Fibroblast of skin of back (primary cell): ENCODE measurements around the gene ADRA2B.

Experiments
- DNase-seq: peaks from one replicate; pipeline ENCODE4 v3.0.0-alpha.2; 2013

The ADRA2B gene

DNA sequence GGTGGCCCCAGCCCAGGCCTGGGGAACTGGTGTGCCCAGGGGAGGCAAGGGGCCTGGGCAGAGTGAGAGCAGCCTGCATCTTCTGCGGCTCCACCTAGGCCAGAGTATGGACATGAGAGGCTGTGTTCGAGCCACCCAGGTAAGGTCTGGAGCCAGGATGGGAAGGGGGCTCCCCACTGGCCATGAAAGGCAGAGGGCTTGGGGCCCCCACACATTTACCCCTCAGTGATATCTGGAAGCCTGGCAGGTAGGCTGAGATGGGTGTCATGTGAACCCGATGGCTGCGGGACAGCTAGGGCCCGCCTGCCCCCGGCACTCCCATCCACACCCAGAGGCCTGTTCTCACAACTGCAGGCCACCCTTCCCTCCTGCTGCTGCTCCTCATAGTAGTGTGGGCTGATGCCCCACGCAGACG is 13.2 kb downstream of the ADRA2B start:
- no peak for DNase-seq

DNA sequence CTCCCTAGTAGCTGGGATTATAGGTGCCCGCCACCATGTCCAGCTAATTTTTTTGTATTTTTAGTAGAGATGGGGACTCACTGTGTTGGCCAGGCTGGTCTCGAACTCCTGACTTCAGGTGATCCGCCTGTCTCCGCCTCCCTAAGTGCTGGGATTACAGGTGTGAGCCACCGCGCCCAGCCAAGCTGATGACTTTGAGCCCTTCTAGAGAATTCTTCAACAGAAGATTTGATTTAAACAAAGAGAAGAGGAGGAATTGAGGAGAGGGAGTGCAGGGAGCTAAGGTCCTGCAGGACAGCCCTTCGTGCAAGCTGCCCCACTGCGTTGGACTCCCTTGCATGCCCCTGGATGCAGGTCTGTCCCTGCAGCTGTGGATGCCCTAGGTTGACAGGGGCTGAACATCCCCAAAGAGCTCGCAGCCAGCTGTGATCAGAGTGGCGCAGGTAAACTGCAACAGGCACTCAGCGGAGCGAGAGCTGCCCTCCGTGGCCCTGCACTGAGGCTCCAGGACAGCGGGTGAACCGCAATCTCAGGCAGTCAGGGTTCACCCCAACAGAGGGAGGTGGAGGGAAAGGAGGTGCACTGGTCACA is 13.7 kb downstream of the ADRA2B start:
- DNase-seq: no peak

DNA sequence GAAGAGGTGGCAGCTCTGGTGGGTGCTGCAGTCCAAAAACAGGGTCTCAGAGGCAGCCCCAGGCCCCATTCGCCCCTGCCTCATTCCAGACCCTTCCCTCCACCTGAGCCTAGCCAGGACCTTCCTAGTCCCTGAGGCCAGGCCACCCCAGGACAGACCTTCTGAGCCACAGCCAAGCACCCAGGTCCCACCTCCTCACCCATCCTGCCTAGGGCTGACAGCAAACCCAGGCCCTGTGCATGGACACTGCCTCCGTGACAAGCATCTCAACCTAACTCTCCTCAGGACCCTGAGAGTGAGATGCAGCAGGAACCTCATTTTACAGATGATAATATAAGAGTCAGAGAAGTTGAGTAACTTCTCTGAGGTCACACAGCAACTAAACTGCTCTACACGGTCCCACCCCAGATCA is 15.5 kb downstream of the ADRA2B start:
- DNase-seq: no peak

DNA sequence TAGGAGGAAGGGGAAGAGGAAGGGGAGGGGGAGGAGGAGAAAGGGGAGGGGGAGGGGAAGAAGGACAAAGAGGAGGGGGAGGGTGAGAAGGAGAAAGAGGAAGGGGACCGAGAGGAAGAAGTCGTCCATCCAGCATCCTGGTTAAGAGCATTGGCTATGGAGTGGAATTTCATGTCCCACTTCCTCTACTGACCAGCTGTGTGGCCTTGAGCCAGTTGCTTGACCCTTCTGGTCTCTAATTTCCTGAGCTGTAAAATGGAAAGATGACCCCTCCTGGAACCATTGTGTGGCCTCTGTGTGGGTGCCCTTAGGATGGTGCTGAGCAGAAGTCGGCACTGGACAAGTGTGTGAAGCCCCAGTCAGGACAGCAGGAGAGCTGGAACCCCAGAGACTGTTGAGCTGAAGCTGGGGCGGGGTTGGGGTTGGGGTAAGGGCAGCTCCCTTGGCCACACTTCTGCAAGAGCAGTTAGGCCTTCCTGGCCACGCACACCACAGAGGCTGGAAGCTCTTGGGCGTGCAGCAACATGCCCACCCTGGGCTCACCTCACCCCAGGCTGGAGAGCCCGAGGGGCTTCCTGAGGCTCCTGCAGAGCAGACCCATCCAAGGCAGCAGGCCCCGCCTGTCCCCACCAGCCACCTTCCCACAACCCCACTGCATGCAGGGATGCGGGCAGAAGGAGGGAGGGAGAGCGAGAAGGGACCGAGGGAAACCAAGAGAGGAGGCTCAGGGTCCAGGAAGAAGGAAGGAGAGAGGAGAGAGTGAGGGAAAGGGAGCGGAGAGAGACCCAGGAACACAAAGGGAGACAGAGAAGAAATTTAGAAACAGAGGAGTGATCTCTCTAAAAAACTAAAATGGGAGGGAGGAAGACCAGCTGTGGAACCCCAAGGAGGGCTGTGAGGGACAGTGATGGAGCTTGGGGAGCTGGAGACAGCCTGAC is 16.2 kb downstream of the ADRA2B start:
- no peak for DNase-seq

DNA sequence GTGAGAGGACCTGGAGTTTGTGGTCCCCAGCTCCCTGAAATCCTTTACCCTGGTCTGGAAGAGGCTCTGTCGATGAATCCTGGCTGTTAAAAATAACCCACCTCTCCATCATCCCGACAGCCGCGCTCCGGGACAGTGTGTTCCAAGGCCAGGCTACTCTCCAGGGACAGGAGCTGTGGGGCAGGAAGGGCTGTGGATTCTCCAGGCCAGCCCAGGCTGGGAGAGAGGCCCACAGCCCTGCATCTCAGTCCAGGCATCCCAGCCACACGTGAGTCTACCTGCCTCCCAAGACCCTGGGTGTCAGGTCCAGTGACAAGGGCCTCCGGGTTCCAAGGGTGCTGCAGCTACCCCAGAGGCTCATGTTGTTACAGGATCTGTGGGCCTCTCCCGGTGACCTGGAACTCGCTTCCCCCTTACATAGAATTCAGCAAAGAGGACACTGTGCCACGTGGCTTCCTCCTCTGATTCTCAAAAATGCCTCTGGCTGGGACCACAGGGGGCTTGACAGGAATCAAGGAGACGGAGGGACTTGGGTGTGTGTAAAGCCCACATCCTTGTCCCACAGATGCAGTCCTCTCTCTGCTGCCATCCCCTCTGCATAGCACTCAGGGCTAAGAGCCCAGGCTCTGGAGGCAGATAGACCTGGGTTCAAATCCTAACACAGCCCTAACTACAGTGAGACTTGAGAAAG is 17.3 kb downstream of the ADRA2B start:
- DNase-seq: no peak

DNA sequence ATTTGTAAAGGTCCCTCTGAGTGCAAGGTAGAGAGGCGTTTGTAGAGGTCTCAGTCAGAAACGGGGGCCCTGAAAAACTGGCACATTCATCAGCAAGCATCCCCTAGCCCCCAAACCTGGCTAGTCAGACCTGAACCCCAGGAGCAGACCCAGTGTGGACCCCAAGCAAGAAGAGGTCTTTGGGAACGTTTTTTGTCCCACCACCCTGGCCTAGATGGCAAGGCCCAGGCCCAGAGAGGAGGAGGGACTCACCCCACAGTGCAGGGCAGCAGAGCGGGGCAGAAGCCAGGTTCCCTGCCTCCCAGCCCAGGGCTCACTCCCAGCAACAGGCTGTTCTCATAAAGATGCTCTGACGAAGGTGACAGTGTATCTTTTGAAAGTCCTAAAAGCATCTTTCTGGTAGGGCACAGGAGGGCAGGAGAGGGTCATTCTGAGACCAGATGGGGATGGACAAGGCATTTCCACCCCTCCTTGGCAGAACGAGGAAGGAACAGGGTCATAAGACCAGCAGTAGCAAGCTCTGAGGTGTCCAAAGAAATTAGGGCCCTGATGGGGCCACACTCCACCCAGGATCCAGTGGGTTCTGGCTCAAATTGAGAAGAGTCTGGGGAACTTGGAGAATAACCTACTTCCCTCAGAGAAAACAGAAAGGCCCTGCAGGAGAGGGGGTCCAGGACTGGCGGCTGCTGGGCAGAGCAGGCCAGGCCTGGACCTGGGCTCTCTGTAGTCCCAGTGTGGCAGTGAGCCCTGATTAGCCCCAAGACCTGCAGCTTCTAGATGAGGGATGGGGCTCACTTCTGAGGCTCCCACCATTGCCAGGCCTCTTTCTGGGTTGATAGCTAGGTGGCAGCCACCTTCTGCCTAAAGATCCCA is 18.2 kb downstream of the ADRA2B start:
- DNase-seq: no peak

DNA sequence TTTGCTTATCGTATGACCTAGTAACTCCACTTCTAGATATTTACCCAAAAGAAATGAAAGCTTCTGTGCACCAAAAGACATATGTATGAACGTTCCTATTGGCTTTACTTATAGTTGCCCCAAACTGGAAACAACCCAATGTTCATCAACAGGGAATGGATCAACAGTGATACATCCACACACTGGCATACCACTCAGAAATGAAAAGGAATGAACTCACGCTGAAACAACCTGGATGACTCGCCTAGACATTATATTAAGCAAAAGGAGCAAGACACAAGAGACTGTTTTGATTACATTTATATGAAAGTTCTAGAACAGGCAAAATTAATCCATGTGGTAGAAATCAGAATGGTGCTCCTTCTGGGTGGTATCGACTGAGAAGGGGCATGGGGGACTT is 18.9 kb downstream of the ADRA2B start:
- no peak for DNase-seq

DNA sequence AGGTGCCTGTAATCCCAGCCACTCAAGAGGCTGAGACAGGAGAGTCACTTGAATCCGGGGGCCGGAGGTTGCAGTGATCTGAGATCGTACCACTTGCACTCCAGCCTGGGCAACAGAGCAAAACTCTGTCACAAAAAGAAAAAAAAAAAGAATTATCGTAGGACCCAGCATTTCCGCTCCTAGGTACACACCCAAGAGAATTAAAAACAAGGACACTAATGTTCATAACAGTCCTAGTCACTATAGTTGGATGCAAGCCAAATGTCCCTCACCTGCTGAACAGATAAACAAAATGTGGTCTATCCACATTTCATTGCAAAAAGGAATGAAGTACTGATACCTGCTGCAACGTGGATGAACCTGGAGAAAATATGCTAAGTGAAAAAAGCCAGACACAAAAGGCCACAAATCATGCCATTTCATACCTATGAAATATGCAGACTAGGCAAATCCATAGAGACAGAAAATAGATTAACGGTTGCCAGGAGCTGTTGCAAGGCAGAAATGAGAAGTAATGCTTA is 21.2 kb downstream of the ADRA2B start:
- DNase-seq: no peak

DNA sequence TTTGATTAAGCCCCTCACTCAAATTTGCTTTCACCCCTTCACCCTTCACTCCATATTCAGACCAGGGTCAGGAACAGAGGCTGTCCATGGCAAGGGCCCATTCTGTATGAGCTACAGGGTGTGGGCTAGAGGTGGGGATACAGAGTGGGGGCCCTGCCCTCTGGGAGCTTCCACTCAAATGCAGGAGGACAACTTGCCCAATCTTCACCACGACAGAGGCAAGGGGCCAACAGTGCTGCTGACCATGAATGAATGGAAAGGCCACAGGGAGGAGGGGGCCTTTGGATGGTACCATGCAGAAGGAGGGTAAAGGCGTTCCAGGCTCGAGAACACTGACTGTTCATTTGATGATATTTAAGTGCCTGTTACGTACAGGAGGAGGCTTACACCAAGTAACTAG is 22.8 kb downstream of the ADRA2B start:
- DNase-seq: no peak

DNA sequence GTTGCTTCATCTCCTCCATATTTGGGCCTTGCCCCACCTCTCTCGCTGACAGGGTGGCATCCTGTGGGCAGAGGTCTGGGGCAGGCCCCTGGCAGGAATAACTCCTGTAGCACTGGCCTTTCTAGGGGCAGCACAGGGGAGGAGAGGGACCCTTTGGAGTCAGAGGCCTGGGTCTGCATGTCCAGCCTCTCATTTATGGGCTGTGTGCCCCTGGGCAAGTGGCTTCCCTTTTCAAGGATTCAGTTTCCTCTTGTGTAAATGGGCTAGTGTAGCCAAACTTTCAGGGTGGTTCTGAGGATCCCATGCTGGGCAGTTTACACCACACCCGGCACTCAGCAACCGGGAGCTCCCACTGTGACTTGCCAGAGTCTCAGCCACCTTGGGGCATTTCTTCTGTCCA is 23.4 kb downstream of the ADRA2B start:
- no peak for DNase-seq

DNA sequence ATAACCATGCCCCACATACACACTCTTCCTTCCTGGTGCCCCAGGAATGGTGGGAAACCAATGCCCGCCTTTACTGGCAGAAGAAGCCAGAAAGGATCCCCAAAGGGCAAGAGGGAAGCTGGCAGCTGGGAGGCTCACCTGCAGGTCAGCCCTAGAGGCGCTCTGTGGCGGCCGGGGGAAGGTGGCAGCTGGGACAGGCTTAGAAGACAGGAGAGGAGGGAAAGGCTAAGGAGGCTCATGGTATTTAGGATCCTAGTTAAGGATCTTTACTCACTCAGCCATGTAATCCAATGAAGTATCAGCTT is 23.8 kb downstream of the ADRA2B start:
- DNase-seq: no peak

DNA sequence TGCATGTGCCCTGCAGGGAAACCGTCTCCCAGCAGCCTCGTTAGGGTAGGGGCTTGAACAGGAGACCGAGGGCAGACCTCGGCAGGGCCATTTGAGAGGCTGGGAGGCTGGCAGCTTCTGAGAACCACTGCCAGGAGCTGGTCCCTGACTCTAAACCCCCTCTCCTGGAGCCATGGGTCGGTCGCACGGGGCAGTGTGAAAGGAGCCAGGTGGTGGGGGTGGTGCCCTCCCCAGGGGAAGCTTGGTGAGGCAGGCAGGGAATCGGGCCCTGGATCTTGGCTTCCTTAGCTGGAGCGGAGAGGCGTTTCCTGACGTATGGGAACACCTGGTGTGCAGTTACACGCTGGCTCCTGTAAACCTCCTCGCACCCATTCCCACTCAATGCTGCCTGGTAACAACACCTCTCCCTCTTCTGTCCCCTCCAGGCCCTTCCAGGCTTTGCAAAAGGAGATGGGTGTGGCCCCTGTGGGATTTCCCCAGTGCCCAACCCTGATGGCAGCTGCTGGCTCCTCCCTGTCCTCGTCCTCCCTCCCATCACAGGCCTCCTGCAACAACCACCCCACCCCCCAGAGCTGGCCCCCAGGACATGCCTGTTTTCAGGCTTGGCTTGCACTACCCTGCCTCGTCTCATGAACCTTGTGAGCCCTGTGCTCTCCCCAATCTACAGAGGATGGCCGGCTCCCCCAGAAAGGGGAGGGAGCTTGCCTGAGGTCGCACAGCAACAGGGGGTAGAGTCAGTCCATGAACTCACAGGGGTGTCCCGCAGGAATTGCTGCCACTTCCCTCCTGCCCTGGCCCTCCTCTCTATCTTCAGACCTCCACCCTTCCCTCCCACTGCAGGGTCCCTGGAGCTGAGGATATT is 24.4 kb downstream of the ADRA2B start:
- no peak for DNase-seq

DNA sequence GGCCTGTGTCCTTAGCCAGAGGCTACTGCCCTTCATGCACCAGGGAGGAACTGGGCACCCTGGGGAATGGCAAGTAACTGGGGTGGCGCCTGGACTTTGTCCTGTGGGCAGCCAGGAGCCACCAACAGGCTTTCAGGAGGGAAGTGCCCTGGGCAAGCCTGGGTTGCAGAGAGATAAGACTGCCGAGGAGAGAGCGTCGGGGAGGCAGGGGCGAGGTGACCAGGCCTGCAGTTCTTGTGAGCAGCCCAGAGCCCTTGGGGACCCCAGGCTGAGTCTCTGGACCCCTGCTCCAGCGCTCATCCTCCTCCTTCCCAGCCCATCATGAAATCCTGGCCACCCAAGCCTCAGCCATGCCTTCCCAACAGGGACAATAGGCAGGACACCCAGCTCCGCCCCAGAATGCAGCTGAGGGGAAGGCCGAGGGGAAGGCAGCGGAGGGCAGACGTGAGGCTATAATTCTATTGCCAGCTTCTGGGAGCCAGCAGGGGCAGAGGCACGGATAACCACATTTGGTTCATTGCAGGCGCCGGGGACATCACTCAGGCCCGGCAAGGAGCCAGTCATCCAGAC is 25.1 kb downstream of the ADRA2B start:
- DNase-seq: no peak

DNA sequence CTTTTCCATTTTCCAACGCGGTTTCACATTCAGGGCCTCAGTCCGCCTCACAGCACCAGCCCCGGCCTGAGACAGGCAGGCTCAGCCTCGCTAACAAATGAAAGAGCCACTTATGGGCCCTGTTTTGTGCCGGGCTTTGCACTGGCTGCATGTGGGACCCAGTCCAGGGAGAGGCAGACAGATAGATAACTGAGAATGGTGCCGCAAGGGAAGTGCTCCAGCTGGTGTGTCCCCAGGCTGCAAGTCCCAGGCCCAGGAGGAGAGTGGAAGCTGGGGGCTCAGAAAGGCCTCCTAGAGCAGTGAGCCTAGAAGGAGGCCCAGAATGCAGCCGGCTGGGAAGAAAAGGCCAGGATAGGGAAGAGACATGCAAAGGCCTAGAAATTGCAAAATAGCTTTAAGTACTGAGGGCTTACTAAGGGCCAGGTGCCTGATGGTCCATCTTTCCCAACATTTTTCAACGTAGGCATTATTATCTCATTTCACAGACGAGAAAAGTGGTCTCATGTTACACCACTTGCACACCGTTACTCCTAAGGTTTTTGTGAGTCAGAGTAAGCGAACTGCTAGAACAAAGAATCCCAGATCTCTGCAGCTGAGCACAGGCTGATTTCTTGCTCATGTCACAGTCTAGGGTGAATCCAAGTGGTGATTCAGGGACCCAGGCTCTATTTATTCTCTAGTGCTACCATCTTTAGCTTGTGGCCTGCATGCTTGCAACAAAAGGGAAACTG is 26.0 kb downstream of the ADRA2B start:
- no peak for DNase-seq

DNA sequence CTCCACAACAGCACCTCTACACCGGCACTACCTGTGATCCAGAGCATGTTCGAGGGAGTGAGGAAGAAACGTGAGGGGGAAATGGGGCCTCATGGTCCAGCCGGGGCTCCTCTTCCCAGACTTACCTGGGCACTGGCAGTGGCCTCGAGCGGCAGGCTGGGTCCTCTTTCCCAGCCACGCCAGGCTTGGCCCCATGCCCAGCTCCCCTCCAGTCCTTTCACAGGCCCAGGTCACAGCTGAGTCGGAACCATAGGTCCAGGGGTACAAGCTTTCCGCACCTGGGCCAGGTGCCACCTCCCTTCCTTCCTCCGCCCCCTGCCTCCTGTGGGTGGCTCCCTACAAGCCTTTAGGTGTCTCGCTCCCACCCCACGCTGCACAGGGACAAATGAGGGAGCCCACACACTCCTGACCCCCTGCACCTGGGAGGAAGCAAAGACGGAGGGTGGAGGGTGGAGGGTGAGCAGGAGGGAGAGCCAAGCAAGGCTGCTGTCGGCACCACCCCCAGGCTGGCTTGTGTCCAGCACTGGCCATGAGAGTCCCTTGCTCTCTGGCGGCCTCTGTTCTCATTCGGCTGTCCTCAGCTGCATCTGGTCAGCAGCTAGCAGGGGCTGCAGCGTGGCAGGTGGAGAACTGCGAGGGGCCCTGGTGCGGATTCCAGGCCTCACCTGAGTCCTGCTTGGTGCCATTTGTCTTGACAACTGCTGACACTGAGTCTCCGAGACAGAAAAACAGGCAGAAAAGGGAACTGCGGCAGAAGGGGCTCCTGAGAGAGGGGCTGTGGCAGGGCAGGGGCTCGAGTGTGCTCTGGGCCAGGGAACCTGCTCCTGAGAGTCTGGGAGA is 26.8 kb downstream of the ADRA2B start:
- DNase-seq: no peak

DNA sequence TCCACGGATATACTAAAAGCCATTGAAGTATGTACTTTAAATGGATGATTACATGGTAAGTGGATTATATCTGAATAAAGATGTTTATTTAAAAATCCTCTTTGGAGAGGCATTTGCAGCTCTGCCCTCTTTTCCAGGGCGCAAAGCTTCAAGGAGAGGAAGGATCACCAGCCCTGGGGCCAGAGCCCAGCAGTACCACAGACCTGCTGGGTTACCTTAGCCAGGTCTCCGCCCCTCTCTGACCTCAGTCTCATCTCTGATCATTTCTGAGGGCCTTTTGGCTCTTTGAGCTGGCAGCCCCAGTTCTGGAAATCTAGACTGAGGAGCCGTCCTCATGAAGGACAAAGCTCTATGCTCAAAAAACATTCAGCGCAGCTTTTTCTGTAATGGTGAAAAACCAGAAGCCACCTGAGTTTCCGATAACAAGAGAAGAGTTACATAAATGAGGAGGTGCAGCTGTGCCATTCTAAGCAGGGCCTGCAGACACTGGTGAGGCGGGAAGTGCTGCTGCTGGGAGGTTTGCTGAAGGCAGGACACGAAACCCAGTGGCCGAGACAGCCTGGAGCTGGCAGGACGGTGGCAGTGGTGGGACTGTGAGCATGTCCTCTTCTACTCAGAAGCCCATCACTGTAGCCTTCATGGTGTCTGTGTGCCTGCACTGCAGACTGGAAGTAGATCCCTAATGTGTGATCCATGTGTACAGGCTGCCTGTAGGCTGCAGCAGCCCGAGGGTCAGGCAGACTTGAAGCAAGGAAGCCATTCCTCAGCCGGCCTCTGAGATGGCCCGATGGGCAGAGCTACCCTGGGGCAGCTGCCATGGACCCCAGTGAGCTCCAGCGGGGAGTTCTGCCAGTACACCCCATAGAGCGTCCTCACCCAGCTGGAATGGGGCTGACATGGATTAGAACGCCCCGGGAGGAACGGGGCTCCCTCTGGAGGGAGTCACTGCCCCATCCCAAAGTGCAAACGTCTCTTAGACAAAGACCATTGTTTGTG is 27.7 kb downstream of the ADRA2B start:
- DNase-seq: no peak

DNA sequence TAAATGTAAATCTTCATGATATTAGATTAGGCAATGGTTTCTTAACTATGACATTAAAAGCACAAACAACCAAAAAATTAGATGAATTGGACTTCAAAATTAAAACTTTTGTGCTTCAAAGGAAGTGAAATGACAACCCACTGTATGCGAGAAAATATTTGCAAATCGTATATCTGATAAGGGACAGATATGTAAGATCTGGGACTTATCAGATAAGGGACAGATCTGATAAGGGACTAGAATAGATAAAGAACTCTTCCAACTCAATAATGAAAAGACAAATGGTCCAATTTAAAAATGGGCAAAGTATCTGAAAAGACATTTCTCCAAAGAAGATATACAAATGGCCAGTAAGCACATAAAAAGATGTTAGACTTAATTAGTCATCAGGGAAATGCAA is 29.2 kb downstream of the ADRA2B start:
- DNase-seq: no peak
